ENCODE measurements around the gene ENG. TPM values are rescaled to one million over a fixed set of nuclear protein-coding genes. Genes with fewer than 3 reads are reported as not detected.

The ENG gene
- total and polyA plus RNA-seq, 2 experiments from 2014 or later: 1.4 to 2.6 TPM

DNA sequence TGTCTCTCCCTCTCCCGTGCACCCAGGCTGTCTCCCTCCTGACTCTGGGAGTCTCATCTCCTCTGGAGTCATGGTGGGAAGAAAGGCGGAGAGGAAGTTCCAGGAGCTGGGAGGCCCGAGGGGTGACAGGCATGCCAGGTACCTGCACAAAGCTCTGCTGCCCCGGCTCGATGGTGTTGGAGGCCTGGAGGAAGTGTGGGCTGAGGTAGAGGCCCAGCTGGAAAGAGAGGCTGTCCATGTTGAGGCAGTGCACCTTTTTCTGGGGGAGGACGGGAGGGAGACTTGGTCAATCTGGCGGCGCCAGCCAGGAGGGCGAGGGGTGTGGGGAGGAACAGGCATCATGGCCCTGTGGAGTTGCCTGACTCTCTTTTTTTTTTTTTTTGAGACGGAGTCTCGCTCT, 35.9 kb downstream of the ENG start (continued):
- TF ChIP-seq, protein P1, sequence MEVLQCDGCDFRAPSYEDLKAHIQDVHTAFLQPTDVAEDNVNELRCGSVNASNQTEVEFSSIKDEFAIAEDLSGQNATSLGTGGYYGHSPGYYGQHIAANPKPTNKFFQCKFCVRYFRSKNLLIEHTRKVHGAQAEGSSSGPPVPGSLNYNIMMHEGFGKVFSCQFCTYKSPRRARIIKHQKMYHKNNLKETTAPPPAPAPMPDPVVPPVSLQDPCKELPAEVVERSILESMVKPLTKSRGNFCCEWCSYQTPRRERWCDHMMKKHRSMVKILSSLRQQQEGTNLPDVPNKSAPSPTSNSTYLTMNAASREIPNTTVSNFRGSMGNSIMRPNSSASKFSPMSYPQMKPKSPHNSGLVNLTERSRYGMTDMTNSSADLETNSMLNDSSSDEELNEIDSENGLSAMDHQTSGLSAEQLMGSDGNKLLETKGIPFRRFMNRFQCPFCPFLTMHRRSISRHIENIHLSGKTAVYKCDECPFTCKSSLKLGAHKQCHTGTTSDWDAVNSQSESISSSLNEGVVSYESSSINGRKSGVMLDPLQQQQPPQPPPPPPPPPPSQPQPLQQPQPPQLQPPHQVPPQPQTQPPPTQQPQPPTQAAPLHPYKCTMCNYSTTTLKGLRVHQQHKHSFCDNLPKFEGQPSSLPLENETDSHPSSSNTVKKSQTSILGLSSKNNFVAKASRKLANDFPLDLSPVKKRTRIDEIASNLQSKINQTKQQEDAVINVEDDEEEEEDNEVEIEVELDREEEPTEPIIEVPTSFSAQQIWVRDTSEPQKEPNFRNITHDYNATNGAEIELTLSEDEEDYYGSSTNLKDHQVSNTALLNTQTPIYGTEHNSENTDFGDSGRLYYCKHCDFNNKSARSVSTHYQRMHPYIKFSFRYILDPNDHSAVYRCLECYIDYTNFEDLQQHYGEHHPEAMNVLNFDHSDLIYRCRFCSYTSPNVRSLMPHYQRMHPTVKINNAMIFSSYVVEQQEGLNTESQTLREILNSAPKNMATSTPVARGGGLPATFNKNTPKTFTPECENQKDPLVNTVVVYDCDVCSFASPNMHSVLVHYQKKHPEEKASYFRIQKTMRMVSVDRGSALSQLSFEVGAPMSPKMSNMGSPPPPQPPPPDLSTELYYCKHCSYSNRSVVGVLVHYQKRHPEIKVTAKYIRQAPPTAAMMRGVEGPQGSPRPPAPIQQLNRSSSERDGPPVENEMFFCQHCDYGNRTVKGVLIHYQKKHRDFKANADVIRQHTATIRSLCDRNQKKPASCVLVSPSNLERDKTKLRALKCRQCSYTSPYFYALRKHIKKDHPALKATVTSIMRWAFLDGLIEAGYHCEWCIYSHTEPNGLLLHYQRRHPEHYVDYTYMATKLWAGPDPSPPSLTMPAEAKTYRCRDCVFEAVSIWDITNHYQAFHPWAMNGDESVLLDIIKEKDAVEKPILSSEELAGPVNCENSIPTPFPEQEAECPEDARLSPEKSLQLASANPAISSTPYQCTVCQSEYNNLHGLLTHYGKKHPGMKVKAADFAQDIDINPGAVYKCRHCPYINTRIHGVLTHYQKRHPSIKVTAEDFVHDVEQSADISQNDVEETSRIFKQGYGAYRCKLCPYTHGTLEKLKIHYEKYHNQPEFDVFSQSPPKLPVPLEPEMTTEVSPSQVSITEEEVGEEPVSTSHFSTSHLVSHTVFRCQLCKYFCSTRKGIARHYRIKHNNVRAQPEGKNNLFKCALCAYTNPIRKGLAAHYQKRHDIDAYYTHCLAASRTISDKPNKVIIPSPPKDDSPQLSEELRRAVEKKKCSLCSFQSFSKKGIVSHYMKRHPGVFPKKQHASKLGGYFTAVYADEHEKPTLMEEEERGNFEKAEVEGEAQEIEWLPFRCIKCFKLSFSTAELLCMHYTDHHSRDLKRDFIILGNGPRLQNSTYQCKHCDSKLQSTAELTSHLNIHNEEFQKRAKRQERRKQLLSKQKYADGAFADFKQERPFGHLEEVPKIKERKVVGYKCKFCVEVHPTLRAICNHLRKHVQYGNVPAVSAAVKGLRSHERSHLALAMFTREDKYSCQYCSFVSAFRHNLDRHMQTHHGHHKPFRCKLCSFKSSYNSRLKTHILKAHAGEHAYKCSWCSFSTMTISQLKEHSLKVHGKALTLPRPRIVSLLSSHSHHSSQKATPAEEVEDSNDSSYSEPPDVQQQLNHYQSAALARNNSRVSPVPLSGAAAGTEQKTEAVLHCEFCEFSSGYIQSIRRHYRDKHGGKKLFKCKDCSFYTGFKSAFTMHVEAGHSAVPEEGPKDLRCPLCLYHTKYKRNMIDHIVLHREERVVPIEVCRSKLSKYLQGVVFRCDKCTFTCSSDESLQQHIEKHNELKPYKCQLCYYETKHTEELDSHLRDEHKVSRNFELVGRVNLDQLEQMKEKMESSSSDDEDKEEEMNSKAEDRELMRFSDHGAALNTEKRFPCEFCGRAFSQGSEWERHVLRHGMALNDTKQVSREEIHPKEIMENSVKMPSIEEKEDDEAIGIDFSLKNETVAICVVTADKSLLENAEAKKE (CRISPR knock-in tag; IDR thresholded peaks at IDR 0.05): no peak
- TF ChIP-seq STAT1 (IDR thresholded peaks at IDR 0.05; ENCODE audit: unreplicated experiment): no peak
- no peak for TF ChIP-seq CREB1 (CRISPR knock-in tag; IDR thresholded peaks at IDR 0.05; ENCODE audit: low read depth)
- no peak for TF ChIP-seq POLR2AphosphoS5 (IDR thresholded peaks at IDR 0.05; ENCODE audit: low read depth)

DNA sequence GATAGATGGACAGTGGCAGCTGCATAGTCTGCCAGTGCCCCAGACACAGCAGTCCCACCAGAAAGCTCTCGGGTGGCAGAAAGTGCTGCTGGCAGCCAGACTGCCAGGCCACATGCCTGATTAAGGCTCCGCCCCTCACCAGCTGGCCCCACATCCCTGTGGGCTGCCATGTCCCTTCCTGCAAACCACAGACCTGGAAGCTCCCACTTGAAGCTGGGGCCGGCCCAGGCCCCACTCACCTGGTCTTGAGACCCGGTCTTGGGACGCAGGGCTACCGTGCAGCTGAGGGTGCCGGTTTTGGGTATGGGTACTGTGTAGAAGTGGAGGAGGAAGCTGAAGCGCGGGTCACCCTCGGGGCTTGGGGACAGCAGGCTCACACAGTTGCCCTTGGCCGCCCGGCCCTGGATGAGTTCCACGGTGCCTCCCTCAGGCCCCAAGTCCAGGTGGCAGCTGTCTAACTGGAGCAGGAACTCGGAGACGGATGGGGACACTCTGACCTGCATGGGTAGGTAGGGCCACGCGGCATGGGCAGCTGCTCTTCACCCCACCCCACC, 36.5 kb downstream of the ENG start:
- Histone ChIP-seq H2AFZ (no peak overlapping the region), H3K79me2 (replicated peaks; ENCODE audit: insufficient read depth) (no peaks in the 10 kb centered on the region), H3K27me3 (ENCODE audit: insufficient read depth) (no peaks in the 10 kb centered on the region), H3K27ac (ENCODE audit: low read depth) (no peak overlapping the region), H3K36me3 (ENCODE audit: insufficient read depth) (no peaks in the 10 kb centered on the region), H3K9me2 (ENCODE audit: insufficient read depth) (no peaks in the 10 kb centered on the region), H4K20me1 (replicated peaks; ENCODE audit: insufficient read depth) (no peaks in the 10 kb centered on the region; the same call in 1 of the 2 replicates), H3K4me2 (no peak overlapping the region), H3F3A (replicated peaks; ENCODE audit: low read depth) (no peaks in the 10 kb centered on the region), H3K4me1 (ENCODE audit: insufficient read depth) (no peaks in the 10 kb centered on the region), H3K4me3 (no peak overlapping the region)
- Mint-ChIP-seq H3K27me3 (ENCODE audit: insufficient read depth, low read depth, poor library complexity) (peaks cover 19% of the 10 kb centered on the region), H3K4me3 (no peak overlapping the region; the same call in 2 of the 3 replicates), H3K27ac (no peak overlapping the region), H3K9me3 (no peaks in the 10 kb centered on the region), H3K36me3 (ENCODE audit: low read depth) (peaks cover 20% of the 10 kb centered on the region), H3K4me1 (no peaks in the 10 kb centered on the region)
- no peak for DNase-seq (ENCODE audit: low spot score)
- no peak for ATAC-seq
- TF ChIP-seq JUNB (IDR thresholded peaks at IDR 0.05; ENCODE audit: unreplicated experiment) (no peak), EZH2phosphoT487 (IDR thresholded peaks at IDR 0.05; ENCODE audit: unreplicated experiment) (no peak), ZNF331 (CRISPR knock-in tag; IDR thresholded peaks at IDR 0.05; ENCODE audit: low read depth) (no peak), ZNF114 (CRISPR knock-in tag; IDR thresholded peaks at IDR 0.05) (no peak), NANOG (IDR thresholded peaks at IDR 0.05; ENCODE audit: borderline replicate concordance) (no peak), CREB1 (CRISPR knock-in tag; IDR thresholded peaks at IDR 0.05; ENCODE audit: low read depth) (no peak)
- TF ChIP-seq, protein P2, sequence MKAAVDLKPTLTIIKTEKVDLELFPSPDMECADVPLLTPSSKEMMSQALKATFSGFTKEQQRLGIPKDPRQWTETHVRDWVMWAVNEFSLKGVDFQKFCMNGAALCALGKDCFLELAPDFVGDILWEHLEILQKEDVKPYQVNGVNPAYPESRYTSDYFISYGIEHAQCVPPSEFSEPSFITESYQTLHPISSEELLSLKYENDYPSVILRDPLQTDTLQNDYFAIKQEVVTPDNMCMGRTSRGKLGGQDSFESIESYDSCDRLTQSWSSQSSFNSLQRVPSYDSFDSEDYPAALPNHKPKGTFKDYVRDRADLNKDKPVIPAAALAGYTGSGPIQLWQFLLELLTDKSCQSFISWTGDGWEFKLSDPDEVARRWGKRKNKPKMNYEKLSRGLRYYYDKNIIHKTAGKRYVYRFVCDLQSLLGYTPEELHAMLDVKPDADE (IDR thresholded peaks at IDR 0.05): no peak
- TF ChIP-seq, protein P3, sequence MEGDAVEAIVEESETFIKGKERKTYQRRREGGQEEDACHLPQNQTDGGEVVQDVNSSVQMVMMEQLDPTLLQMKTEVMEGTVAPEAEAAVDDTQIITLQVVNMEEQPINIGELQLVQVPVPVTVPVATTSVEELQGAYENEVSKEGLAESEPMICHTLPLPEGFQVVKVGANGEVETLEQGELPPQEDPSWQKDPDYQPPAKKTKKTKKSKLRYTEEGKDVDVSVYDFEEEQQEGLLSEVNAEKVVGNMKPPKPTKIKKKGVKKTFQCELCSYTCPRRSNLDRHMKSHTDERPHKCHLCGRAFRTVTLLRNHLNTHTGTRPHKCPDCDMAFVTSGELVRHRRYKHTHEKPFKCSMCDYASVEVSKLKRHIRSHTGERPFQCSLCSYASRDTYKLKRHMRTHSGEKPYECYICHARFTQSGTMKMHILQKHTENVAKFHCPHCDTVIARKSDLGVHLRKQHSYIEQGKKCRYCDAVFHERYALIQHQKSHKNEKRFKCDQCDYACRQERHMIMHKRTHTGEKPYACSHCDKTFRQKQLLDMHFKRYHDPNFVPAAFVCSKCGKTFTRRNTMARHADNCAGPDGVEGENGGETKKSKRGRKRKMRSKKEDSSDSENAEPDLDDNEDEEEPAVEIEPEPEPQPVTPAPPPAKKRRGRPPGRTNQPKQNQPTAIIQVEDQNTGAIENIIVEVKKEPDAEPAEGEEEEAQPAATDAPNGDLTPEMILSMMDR (conservative IDR thresholded peaks at IDR 0.05; ENCODE audit: low read depth in 2 of 2): no peak

Data from GM23338 (cell line).